Measurements from ENCODE around the gene TAF1. TPM values are rescaled to one million over a fixed set of nuclear protein-coding genes. Genes with fewer than 3 reads are reported as not detected.
"Not testable (repeated sequence)": the region's sequence is repeated elsewhere in the genome, so short reads cannot be mapped to it uniquely, and the experiment has no call there.

Gene TAF1
- total RNA-seq, 1 donor from 2014 or later = 33.9 TPM

DNA sequence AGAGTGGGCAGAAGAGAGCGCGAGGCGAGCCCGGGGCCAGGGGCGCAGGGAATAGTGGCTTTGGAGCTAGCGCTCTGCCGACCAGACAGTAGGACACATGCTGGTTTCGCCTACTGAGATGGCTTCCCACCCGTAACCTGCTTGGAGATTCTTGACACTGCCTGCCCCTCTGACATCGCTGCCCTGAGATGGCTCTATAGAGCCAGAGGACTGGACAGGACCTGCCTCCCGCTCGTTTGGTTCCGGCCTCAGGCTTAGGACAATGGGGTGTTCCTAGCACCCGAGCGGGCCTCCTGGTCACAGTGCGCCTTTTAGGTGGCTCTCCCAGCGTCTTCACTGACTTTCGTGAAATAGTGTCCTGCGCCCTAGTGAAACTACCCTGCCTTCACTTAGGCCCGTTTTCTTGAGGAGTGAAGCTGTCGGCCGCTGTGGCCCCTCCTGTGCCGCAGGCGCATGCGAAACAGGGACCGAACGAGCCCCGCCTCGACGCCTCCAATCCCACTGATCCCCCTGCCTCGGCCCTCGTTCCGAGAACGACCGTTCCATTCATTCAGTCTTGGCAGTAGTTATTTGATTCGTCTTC, 608 bp downstream of the TAF1 start:
- no peaks in the 10 kb centered on the region for H3K9me3 Mint-ChIP-seq (ENCODE audit: unreplicated experiment)
- H3K27ac Mint-ChIP-seq (ENCODE audit: unreplicated experiment) = peak overlapping the region; percentile 92

DNA sequence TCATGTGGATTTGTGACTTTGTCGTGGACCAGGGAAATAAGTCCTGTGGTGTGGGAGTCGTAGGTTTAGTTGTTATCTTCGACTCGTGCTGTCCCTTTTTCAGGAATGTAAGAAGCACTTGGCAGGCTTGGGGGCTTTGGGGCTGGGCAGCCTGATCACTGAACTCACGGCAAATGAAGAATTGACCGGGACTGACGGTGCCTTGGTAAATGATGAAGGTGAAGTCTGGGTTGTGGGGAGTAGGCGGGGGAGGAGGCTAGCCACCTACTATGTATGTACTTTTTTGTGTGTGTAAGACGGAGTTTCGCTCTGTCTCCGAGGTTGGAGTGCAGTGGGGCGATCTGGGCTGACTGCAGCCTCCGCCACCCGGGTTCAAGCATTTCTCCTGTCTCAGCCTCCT, 1.2 kb downstream of the TAF1 start:
- Mint-ChIP-seq H3K27me3 (ENCODE audit: unreplicated experiment) (no peaks in the 10 kb centered on the region), H3K4me1 (ENCODE audit: unreplicated experiment) (peaks cover 18% of the 10 kb centered on the region), H3K36me3 (ENCODE audit: unreplicated experiment) (peaks cover 11% of the 10 kb centered on the region), H3K27ac (ENCODE audit: unreplicated experiment) (peak overlapping the region; percentile 92), H3K9me3 (ENCODE audit: unreplicated experiment) (no peaks in the 10 kb centered on the region), H3K4me3 (ENCODE audit: unreplicated experiment) (peak overlapping the region; percentile 91)
- no peak for DNase-seq (ENCODE audit: extremely low spot score, unreplicated experiment)
- TF ChIP-seq, protein P1, sequence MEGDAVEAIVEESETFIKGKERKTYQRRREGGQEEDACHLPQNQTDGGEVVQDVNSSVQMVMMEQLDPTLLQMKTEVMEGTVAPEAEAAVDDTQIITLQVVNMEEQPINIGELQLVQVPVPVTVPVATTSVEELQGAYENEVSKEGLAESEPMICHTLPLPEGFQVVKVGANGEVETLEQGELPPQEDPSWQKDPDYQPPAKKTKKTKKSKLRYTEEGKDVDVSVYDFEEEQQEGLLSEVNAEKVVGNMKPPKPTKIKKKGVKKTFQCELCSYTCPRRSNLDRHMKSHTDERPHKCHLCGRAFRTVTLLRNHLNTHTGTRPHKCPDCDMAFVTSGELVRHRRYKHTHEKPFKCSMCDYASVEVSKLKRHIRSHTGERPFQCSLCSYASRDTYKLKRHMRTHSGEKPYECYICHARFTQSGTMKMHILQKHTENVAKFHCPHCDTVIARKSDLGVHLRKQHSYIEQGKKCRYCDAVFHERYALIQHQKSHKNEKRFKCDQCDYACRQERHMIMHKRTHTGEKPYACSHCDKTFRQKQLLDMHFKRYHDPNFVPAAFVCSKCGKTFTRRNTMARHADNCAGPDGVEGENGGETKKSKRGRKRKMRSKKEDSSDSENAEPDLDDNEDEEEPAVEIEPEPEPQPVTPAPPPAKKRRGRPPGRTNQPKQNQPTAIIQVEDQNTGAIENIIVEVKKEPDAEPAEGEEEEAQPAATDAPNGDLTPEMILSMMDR (IDR thresholded peaks at IDR 0.05) = no peak

More for the DNA sequence above, 608 bp downstream of the TAF1 start:
- Mint-ChIP-seq H3K36me3 (ENCODE audit: unreplicated experiment) (peaks cover 10% of the 10 kb centered on the region), H3K4me3 (ENCODE audit: unreplicated experiment) (peak overlapping the region; percentile 91), H3K27me3 (ENCODE audit: unreplicated experiment) (no peaks in the 10 kb centered on the region), H3K4me1 (ENCODE audit: unreplicated experiment) (peaks cover 18% of the 10 kb centered on the region)
- no peak for DNase-seq (ENCODE audit: extremely low spot score, unreplicated experiment)
- TF ChIP-seq, protein P1 (IDR thresholded peaks at IDR 0.05) = no peak

DNA sequence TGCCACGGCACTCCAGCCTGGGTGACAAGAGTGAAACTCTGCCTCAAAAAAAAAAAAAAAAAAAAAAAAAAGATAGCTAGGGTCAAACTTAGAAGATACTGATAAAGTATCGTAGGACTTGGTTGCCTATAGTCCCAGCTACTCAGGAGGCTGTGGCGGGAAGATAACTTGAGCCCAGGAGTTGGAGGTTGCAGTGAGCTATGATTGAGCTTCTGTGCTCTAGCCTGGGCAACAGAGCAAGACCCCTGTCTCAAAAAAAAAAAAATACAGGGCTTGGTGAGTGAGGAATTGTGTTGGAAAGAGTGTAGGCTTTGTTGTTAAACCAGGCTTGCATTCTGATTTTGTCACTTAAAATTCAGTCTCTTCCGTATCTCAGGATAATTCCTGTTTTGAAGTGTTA, 6.2 kb downstream of the TAF1 start:
- TF ChIP-seq, protein P1 (IDR thresholded peaks at IDR 0.05) = no peak
- peaks cover 10% of the 10 kb centered on the region for H3K4me1 Mint-ChIP-seq (ENCODE audit: unreplicated experiment)
- no peak overlapping the region for H3K27ac Mint-ChIP-seq (ENCODE audit: unreplicated experiment)
- H3K36me3 Mint-ChIP-seq (ENCODE audit: unreplicated experiment) = peaks cover 26% of the 10 kb centered on the region
- H3K27me3 Mint-ChIP-seq (ENCODE audit: unreplicated experiment) = no peaks in the 10 kb centered on the region
- no peak for DNase-seq (ENCODE audit: extremely low spot score, unreplicated experiment)
- H3K9me3 Mint-ChIP-seq (ENCODE audit: unreplicated experiment) = peaks cover 4% of the 10 kb centered on the region
- no peak overlapping the region for H3K4me3 Mint-ChIP-seq (ENCODE audit: unreplicated experiment)

DNA sequence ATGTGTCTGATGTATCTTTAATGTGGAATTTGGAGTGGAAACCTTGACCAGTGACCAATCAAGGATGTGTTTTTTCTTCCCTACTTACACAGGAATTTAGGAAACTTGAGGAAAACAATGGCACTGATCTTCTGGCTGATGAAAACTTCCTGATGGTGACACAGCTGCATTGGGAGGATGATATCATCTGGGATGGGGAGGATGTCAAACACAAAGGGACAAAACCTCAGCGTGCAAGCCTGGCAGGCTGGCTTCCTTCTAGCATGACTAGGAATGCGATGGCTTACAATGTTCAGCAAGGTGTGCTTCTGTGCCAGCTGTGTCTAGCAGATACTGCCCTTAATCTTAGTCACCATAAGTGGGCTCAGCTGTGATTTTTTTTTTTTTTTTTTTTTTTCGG, 12.6 kb downstream of the TAF1 start:
- peaks cover 31% of the 10 kb centered on the region for H3K36me3 Mint-ChIP-seq (ENCODE audit: unreplicated experiment)
- H3K4me1 Mint-ChIP-seq (ENCODE audit: unreplicated experiment) = no peaks in the 10 kb centered on the region
- no peak for DNase-seq (ENCODE audit: extremely low spot score, unreplicated experiment)
- H3K27ac Mint-ChIP-seq (ENCODE audit: unreplicated experiment) = no peak overlapping the region
- H3K27me3 Mint-ChIP-seq (ENCODE audit: unreplicated experiment) = no peaks in the 10 kb centered on the region
- H3K9me3 Mint-ChIP-seq (ENCODE audit: unreplicated experiment) = peaks cover 10% of the 10 kb centered on the region
- no peak overlapping the region for H3K4me3 Mint-ChIP-seq (ENCODE audit: unreplicated experiment)
- TF ChIP-seq, protein P1 (IDR thresholded peaks at IDR 0.05) = no peak

DNA sequence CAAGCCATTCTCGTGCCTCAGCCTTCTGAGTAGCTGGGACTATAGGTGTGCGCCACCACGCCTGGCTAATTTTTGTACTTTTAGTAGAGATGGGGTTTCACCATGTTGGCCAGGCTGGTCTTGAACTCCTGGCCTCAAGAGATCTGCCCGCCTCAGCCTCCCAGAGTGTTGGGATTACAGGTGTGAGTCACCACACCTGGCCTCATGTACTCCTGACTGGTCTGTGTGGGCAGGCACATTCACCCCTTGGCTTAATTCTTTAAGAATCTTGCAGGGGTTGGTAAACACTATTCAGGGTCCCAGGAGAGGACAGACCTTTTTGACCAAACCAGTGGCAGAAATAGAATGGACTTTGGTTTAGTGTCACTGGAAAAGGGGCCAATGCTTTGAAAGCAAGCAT, 25.6 kb downstream of the TAF1 start:
- not testable (repeated sequence) for H3K4me3 Mint-ChIP-seq (ENCODE audit: unreplicated experiment); H3K27ac Mint-ChIP-seq (ENCODE audit: unreplicated experiment); H3K4me1 Mint-ChIP-seq (ENCODE audit: unreplicated experiment); H3K27me3 Mint-ChIP-seq (ENCODE audit: unreplicated experiment); DNase-seq (ENCODE audit: extremely low spot score, unreplicated experiment); H3K9me3 Mint-ChIP-seq (ENCODE audit: unreplicated experiment)
- H3K36me3 Mint-ChIP-seq (ENCODE audit: unreplicated experiment) = peaks cover 34% of the 10 kb centered on the region

DNA sequence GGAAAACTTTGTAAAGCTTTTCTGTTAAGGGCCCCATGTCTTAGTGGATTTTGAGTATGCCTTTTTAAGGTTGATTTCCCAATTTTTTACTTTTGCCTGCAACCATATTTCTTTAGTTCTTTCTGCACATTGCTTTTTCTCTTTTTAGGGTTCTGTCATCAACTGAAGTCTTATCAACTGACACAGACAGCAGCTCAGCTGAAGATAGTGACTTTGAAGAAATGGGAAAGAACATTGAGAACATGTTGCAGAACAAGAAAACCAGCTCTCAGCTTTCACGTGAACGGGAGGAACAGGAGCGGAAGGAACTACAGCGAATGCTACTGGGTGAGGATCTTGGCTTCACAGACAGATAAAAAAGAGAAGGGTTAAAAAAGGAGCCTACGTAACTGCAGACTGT, 27.8 kb downstream of the TAF1 start:
- no peak overlapping the region for H3K27ac Mint-ChIP-seq (ENCODE audit: unreplicated experiment)
- H3K9me3 Mint-ChIP-seq (ENCODE audit: unreplicated experiment) = no peaks in the 10 kb centered on the region

More for the DNA sequence above, 27.8 kb downstream of the TAF1 start:
- DNase-seq (ENCODE audit: extremely low spot score, unreplicated experiment) = no peak
- Mint-ChIP-seq H3K4me1 (ENCODE audit: unreplicated experiment) (no peaks in the 10 kb centered on the region), H3K36me3 (ENCODE audit: unreplicated experiment) (peaks cover 34% of the 10 kb centered on the region), H3K27me3 (ENCODE audit: unreplicated experiment) (no peaks in the 10 kb centered on the region), H3K4me3 (ENCODE audit: unreplicated experiment) (no peak overlapping the region)
- TF ChIP-seq, protein P1 (IDR thresholded peaks at IDR 0.05) = no peak

All from osteocyte (in vitro differentiated cells).